NCI-H1417 (cell line): ENCODE results near the gene ZCWPW1.

ENCODE experiments used
- DNase-seq, 3 experiments: peaks; one replicate each; lab custom pipeline; 2025; lab: John Stamatoyannopoulos, UW

The ZCWPW1 gene, protein sequence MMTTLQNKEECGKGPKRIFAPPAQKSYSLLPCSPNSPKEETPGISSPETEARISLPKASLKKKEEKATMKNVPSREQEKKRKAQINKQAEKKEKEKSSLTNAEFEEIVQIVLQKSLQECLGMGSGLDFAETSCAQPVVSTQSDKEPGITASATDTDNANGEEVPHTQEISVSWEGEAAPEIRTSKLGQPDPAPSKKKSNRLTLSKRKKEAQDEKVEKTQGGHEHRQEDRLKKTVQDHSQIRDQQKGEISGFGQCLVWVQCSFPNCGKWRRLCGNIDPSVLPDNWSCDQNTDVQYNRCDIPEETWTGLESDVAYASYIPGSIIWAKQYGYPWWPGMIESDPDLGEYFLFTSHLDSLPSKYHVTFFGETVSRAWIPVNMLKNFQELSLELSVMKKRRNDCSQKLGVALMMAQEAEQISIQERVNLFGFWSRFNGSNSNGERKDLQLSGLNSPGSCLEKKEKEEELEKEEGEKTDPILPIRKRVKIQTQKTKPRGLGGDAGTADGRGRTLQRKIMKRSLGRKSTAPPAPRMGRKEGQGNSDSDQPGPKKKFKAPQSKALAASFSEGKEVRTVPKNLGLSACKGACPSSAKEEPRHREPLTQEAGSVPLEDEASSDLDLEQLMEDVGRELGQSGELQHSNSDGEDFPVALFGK

DNA sequence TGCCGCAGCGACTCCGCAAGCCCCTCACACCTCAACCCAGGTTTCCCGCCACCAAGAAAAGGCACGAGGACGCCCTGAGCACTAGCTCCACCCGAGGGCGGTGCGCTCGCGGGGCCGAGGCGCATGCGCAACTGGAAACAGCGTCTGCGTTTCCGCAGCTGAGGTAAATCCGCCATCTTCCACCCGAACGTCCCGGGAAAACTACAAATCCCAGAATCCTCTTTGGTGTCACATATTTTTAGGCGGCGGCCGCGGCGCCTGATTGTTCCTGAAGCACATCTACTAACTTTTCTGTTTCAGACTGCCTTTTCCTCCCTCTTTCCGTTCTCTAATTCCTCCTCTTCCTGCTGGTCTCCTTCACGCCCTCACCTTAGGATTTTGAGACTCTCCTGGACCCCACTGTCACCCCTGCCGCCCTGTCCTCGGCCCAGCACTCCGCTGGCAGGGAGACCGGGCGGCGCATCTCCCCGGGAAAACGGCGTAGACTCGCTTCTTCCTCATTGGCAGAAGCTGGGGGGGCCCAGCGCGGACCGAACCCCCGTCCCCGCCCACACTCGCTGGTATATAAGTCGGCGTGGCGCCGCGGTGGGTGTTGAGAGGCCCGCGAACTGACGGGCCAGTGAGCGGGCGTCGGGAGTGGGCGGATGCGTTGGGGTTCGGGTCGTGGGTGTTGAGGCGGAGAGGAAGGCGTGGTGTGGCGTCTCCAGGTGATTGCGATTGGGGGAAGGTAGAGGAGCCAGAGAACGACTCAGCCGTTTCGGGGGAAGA lies at the start of gene ZCWPW1:
Gene ZCWPW1 (minus strand): TSS at position 505 of the 768 bp plus-strand sequence. CDS start 8,054 bp downstream, outside the sequence.
- DNase-seq: peak; percentile 97 to 99 (median 99)

DNA sequence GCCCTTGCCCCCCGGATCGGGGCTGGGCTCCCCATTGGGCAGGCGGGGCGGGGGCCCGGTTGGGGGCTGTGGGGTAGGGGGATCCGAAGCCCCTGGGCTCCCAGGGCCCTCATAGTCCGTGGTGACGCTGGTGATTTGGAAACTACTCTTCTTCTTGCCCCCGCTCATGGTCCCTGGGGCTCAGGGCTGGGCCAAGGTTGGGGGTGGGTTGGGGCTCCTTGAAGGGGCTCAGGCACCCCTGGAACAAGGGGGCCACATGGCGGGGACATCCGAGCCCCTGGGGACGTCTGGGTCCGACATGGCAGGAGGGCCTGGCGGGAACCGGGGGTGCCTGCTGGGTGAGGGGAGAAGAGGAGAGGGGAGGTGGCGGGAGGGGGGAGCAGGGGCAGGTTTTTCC lies 49.4 kb upstream of the ZCWPW1 start:
- DNase-seq: no peak

DNA sequence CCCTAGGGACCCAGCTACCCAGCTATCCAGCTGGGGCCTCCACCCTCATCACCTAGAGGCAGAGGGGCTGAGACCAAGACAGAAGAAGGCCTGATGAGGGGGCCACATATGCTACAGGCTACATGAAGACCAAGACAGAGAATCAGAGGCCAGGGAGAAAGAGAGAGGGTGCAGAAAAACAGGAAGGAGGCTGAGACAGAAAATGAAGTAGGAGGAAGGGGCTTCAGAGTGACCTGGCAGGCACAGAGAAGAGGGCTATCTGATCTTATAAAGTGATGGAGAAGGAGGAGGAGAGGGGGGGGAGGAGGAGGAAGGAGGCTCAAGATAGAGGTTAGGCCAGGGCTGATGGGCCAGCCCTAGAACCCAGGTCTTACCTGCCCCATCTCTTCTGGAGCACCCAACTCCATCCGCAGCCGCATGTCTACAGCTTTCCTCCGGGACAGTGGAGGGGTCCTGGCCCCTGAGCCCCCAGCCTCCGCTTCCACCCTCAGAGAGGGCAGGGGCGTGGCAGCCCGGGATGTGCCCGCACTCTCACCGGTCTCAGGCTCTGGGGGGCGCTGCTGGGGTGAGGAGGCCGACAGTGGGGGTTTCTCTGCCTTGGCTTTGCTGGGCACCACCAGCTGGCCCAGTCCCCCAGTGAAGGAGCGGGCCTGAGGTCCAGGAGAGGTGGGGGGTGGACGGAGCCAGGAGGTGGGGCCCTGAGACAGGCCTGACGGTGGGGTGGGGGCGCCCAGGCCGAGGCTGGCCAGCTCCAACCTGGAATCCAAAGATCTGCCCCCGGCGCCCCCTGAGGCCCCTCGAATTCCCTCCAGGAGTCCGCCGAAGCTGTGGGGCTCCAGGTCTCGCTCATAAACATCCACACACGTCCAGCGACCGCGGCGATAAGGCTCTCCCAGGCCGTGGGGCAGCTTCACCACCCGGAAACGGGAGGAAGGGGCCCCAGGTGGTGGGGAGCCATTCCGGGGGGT lies 48.7 kb upstream of the ZCWPW1 start:
- no peak for DNase-seq

DNA sequence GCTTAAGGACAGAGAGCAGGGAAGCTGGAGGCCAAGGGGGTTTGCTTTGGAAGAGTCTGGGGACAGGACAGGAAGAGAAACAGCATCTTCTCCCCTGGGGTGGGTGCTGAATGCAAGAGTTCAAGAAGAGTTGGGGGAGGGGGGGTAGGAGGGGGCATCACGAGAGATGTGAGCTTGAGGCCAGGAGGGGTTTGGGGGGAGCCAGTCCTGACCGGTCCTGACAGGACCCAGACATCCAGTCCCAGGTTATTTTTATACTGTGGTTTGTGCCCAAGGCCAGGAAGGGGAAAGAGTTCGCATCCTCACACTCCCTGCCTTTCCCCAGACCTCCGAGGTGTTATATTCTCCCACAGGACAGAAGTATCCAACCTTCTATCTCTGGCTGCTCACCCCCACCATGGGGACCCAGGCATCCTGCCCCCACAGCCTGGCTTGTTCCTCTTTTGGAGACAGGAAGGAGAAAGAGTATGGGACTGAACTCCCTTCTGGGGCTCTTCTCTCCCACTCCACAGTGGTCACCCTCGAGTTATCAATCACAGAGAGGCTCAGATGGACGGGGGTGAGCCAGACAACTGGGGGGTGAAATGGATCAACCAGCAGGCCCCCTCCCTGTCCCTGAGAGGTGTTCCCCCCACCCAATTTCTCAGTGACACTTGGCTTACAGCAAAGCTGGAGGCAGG lies 47.7 kb upstream of the ZCWPW1 start:
- DNase-seq: no peak

DNA sequence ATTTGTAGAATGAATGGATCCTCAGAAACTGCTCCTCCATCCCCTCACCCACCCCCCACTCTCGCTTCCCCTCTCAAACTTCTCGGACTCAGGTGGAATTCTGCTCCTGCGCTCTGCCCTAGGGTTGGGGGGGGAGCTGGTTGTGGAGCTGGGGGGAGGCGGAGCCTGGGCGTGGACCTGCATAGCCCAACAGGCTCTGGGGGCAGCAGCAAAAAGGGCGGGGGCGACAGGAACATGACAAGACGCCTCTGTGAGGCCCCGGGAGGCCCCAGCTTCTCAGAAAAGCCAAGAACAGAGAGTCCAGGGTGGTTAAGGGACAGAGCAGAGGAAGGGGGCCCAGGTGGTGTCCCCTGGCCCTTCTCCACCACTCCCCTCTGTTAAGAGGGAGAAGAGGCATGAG lies 47.0 kb upstream of the ZCWPW1 start:
- DNase-seq: no peak

DNA sequence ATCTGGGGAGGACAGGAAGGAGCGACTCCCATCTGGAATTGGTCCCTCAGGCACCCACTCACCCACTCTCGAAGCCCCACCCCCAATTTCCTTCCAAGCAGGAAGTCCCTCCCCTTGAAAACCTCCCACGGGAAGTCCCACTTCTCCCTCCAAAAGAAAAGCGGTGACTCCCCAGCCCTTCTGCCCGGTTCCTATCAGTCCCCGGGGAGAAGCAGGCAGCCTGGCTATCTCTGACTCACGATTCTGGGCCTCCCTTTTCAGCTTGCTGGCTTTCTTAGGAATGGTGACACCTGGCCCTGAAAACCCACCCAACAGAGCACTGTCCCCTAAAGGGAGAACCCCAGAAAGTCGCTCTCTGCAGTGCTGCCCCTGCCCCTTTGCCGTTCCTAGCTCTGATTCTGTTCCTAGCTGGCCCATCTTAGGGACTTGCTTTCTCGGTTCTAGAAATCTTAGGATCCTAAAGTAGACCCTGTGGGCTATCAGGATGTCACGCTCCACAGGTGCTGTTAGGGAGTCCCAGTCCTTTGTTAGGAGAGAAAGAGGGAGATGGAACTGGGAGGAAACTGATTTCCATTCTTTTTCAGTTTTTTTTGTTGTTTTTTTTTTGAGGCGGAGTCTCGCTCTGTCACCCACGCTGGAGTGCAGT lies 44.5 kb upstream of the ZCWPW1 start:
- DNase-seq: no peak

DNA sequence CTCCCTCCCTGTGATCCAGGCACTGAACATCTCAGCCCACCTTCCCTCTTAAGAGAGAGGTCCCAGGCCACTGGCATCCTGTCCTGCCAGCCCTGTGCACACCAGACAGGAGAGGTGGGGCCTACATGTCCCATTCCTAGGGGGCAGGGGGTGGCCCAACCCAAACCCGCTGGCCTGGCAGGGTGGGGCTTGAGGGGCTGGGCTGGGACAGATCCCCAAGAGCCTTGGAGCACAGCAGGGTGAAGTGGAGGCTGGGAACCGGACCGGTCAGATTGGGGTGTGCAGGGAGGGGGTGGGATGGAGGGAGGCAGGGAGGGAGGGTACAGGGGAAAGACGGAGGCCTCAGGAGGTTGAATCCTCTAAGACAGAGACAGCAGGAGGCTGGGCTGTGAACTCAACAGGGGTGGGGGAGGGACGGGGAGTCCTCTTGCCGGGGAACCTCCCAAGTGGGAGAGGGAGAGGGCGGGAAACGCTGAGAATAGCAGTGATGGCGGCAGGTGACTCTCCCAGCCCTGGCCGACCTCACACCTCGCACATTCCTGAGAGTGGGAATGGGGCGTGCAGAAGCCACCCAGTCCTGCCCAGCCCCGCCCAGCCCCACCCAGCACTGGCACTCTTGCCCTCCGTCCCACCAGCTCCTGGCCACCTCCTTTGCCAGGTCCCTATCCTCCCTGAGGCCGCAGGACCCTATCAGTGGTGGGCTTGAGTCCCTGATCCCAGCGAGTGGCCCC lies 43.8 kb upstream of the ZCWPW1 start:
- DNase-seq: no peak

DNA sequence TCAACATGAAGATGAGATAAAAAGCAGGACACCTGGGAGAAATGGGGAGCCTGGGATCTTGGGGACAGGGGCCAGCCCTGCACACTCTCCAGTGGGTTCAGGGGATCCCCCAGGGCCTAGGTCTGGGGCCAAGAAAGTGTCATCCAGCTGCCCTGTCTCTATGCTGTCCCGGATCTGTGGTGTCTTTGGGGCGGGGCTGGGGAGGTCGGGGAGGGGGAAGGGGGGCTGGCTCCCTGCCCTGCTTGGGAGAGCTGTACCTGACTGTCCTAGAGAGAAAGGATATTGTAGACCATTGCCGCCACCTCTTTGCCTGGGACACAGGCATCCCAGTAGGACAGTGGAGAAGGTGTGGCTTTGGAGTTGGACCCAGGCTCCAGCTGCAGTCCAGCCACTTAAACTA lies 42.5 kb upstream of the ZCWPW1 start:
- DNase-seq: no peak

DNA sequence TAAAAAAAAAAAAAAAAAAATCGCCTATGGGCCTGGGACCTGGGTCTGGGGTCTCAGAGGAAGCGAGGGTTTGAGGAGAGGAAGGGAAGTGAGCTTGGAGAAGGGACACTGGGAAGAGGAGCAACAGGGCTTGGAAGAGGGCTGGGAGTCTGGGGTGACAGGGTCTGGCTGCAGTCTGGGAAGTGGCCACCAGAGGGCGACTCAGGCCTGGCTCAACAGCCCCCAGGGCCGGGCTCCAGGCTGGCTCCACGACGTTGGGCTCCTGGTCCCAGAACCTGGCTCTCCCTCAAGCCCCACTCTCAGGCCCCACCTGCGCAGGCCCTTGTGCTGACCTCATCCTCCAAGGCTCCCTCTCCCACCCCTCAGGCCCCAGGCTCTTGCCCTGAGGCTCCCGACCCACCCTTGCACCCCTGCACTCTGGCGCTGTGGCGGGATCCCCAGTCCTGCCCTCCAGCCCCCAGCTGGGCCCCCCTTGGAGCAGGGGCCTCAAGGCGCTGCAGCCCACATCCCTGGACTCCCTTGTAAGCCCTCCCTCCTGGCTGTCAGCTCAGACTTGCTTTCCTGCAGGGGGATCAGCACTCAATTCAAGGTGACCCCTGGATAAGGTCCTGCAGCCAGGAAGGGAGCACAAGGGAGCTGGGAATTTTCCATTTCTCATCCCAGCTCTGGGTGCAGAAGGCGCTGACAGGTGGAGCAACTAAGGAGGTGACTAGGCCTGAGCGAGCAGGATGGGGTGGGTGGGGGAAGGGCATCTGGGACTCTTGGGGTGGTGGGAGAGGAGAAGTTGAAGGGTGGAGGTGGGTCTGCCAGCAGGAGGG lies 40.9 kb upstream of the ZCWPW1 start:
- peak; percentile 62 to 84 (median 82) for DNase-seq

DNA sequence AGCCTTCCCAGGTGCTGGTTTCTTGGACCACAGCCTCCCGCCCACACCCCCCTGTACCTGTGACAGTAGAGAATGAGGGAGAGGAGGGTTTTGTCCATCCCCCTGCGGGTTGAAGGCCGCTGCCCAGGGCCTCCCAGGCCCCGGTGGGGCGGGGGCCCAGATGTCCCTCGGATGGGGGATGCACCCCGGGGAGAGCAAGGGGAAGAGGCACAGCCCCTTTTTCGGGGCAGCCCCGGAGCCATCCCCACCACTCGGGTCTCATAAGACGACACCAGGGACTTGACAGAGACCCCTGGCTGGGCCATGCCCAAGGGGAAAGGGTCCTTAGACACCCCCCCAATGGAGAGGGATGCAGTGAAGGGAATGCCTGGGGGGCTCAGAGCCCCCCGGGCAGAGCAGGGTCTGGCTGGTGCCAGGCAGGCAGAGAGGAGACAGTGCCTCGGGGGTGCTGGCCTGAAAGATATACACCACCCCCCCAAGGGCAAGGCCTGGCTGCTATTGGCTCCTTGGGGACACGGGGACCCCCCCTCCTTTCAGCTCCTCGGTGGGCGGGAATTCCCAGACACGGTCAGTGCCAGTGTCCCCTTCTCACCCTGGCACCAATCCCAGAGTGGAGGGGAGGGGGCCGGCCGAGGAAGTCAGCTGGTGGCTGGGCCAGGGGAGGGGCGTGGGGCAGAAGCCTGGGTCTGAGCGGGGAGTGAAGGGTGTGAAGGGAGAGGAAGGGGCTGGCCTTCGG lies 39.3 kb upstream of the ZCWPW1 start:
- no peak for DNase-seq

DNA sequence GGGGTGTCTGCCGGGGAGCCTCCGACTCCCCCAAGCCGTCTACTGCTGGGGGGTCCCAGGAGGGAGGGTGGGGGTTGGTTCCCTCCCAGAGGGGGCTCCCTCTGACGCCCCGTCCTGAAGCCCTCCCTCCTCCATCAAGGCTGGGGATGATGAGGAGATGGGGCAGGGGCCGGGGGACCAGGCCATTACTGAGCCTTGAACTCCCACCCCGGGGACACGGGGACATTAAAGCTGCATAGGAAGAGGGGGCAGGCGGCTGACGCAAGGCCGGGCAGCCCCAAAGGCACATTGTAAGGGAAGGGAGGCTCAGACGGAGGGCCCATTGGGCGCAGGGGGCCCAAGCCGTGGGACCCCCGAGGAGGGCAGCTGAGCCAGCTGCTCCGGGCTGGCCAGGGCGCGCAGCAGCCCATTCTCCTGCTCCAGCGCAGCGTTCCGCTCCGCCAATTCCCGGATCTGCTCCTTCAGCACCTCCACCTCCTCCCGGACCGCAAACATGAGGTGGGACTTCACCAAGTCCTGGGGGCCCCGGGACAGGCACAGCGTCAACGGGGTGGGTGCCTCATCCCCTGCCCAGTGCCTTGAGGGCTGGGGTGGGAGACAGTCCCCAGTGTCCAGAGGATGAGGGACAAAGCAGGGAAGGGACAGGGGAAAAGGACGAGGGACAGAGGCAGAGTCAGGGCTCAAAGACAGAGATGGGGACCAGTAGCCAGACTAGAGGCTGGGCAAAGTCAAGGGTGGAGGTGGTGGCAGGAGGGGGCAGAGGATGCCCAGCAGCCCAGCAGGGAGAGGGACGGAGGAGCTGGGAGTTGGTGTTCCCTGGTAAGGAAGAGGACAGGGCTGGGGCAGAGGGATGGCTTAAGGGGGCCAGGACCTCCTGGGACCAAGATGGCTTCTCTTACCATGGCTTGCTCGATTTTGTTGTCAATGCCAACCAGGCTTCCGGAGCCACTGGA lies 38.4 kb upstream of the ZCWPW1 start:
- no peak for DNase-seq

DNA sequence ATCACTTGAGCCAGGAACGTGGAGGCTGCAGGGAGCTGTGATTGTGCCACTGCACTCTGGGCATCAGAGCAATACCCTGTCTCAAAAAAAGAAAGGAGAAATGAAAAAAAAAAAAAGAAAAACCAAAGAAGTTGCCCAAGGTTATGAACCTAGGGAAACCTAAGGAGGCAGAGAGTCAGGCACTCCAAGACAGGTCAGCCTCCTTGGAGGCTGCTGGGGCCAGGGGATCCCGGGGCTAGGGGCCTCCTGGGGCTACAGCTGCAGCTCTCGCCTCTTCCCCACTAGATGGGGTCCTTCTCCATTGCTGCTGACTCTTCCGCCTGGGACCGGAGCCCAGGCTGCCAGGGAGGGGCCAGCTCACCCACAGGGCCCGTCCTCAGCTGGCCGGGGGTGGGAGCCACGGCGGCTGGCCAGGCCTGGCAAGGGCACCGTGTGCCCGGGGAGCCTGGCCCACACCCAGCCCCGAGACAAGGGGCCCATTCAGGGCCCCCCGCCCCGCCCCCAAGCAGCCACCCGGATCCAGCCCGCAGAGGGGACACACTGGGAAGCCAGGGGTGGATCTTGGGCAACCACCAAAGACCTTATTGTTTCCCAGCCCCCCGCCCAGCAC lies 37.3 kb upstream of the ZCWPW1 start:
- DNase-seq: peak; percentile 17 to 65 (median 50)

DNA sequence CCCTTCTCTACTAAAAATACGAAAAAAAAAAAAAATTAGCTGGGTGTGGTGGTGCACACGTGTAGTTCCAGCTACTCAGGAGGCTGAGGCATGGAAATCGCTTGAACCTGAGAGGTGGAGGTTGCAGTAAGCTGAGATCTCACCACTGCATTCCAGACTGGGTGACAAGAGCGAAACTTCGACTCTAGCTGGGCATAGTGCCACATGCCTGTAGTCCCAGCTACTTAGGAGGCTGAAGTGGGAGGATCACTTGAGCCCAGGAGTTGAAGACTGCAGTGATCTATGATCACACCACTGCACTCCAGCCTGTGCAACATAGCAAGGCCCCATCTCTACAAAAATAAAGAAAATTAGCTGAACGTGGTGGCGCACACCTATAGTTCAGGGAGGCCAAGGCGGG lies 36.8 kb upstream of the ZCWPW1 start:
- no peak for DNase-seq

DNA sequence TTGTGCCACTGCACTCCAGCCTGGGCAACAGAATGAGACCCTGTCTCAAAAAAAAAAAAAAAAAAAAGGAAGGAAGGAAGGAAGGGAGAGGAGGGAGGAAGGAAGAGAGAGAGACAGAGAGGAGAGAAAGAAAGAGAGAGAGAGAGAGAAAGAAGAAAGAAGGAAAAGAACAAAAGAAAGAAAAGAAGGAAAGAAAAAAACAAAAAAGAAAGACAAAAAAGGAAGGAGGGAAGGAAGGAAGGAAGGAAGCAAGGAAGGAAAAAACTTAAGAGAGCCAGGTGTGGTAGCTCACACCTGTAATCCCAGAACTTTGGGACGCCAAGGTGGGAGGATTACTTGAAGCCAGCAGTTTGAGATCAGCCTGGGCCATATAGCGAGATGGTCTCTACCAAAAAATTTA lies 36.3 kb upstream of the ZCWPW1 start:
- DNase-seq: no peak

DNA sequence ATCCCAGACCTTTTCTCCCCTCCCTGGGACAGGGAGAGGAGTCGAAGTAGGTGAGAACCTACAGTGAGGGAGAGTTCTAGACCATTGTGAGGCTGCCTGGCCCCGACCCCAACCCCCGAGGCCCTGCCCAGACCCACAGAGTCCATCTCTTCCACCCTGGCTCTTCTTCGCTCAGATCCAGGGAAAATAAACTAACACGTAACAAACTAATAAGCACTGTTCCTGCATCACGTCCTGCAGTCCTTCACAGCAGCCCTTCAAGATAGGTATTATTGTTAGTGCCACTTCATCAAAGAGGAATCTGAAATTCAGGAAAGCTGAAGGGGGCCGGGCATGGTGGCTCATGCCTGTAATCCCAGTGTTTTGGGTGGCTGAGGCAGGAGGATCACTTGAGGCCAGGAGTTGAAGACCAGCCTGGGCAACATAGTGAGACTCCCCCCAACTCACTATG lies 35.7 kb upstream of the ZCWPW1 start, which contains the start of gene SPACDR:
Gene SPACDR (minus strand): TSS at position 51 of the 451 bp plus-strand sequence. CDS start 235 bp downstream, outside the sequence.
- no peak for DNase-seq

DNA sequence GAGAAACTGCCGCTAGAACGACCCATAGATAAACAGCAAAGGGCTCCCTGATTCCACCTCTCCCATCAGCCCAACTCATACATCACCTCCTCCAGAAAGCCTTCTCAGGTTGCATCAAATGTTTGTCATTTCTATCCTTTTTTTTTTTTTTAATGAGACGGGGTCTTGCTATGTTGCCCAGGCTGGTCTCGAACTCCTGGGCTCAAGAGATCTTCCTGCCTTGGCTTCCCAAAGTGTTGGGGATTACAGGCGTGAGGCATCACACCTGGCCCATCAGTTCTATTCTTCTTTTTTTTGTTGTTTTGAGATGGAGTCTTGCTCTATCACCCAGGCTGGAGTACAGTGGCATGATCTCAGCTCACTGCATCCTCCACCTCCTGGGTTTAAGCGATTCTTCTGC lies 28.5 kb upstream of the ZCWPW1 start:
- no peak for DNase-seq
